GM21381 (cell line): Measurements from ENCODE around the gene CDNF.
"Not testable (repeated sequence)": the region's sequence is repeated elsewhere in the genome, so short reads cannot be mapped to it uniquely, and the experiment has no call there.

Experiments used
- ATAC-seq: cut with Tn5 transposase; IDR thresholded peaks from one replicate; pipeline ENCODE4 v1.9.1; 2021; ENCODE audit warnings: mild to moderate bottlenecking, moderate library complexity; ENCODE audit not compliant: unreplicated experiment

The CDNF gene

DNA sequence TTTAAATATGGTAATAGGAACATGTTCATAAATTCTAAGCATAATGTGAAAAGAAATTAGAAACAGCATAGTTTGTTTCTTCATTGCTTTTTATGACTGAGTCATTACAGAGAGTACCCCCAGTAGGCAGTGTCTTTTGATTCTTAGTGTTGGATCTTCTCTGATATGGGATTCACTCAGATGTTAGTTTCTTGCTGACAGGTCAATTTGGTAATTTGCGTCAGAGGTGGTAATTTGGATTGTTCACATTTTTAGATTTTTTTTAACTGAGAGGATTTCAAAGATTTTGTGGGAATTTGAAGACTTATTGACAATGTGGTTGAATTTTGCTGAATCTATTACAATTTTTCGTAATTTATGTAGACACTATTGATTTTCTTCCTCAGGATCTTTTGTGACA lies 2.3 kb upstream of the CDNF start:
- ATAC-seq, result no peak

DNA sequence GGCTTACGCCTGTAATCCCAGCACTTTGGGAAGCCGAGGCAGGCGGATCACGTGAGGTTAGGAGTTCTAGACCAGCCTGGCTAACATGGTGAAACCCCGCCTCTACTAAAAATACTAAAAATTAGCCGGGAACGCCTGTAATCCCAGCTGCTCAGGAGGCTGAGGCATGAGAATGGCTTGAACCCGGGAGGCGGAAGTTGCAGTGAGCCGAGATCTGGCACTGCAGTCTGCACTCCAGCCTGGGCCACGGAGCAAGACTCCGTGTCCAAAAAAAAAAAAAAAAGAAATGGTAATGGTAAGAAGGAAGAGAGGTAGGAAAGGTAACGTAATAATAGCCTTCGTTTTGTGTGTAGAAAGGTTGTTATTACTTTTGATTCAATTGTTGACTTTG lies 1.5 kb upstream of the CDNF start:
- ATAC-seq, result no peak

DNA sequence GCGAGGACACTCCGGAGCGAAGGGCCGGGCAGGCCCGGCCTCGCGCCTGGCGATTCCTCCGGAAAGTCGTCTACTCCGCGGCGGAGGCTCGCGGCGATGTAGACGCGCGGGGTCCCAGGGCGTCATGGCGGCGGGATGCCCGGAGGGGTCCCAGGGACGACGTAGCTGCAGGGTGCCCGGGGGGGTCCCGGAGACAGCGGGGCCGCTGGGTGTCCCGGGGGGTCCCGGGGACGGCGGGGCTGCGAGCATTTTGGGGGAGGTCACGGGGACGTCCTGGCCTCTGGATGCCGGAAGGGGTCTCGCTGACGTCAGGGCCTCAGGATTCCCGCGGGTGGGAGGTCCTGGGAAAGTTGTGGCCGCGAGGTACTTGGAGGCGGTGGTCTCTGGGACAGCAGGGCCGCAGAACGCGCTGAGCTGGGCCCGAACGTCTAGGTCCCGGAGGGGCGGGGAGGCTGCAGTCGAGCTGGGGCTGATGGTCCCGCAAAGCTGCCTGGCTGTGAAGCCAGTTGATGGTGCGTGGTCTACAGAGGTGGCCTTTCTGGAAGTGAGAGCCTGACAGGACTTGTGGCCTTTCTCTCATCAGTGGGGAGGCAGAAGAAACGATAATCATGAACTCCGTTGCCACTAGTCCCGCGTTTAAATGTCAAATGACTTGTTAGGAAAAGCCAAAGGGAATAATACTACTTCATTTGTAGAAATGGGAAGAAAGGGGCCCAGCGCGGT lies 906 bp upstream of the CDNF start:
- ATAC-seq, result peak; percentile 3

DNA sequence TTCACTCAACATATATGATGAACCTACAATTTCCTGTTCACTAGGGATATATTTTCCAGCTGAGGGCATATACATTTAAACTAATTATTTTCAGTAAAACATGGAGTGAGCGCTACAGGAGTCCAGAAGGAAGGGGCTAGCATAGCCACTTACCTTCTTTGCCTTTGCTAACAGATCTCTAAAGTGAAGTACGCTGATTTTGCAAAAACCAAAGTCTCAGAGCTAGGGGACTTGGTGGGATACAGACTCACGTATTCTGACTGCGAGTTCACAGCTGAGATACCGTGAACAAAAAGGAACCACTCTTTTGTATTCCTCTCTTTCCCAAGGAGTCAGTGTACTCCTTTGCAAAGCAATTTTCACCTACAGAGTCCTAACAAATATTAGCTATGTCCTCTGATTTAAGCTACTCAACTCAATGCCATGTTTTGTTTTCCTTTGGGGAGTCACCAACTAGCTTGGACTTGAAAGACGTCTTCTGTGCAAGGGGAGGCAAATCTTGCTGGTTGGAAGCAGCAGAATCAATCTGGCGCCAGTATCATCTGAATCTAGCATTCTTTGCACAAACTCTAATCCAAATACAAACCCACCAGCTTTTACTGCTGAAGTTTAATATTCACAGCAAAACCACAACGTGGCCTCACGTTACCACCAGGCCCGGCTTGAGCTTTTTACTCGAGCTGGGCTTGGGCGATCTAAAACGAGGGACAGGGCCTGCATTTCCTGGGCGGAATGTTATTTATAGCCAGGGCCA lies 657 bp downstream of the CDNF start:
- no peak for ATAC-seq

DNA sequence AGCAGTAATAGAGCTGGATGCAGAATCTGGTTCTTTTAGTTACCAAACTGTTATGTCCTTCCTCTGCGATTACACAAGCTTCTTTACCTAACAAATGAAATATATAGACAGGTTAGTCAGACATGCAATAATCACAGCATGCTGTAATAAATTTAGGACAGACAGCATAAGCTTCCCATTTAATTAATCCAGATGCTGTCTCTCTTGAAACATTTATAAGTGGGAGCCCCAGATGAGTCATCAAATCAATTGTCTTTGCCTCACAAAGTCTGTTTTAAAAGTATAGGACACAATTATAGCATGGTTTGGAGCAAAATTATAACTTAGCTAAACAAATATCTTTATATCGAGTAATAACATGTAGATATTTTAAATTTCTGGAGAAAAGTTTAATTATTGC lies 1.6 kb downstream of the CDNF start:
- ATAC-seq, result no peak

DNA sequence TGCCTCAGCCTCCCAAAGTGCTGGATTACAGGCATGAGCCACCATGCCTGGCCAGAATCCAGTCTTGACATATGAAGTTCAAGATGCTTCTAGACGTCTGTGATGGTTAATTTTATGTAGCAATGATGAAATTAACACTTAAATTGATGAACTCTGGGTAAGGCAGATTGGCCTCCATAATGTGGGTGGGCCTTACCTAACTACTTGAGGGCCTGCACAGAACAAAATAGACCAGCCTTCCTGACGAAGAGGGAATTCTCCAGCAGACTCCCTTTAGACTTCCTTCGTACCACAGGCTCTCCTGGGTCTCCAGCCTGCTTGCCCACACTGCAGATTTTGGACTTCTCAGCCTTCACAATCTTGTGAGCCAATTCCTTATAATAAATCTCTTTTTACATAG lies 4.7 kb downstream of the CDNF start:
- ATAC-seq, result no peak

DNA sequence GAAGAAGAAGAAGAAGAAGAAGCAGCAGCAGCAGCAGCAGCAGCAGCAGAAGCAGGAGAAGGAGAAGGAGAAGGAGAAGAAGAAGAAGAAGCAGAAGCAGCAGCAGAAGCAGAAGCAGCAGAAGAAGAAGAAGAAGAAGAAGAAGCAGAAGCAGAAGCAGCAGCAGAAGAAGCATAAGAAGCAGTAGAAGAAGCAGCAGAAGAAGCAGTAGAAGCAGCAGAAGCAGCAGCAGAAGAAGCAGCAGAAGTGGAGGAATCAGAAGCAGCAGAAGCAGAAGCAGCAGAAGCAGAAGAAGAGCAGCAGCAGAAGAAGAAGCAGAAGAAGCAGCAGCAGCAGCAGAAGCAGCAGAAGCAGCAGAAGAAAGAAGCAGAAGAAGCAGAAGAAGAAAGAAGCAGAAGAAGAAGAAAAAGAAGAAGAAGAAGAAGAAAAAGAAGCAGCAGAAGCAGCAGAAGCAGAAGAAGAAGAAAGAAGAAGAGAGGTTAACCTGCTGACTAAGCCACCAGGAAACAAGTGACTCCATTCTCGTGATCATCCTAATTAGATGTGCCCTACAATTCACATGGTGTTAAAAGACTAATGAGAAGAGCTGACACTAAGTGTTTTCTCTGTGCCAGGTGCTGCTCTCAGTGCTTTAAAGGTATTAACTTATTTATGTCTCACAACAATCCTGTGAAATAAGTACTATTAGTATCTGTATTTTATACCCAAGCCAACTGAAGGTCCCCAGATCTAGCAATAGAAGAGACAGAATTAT lies 11.6 kb downstream of the CDNF start:
- ATAC-seq, result no peak

DNA sequence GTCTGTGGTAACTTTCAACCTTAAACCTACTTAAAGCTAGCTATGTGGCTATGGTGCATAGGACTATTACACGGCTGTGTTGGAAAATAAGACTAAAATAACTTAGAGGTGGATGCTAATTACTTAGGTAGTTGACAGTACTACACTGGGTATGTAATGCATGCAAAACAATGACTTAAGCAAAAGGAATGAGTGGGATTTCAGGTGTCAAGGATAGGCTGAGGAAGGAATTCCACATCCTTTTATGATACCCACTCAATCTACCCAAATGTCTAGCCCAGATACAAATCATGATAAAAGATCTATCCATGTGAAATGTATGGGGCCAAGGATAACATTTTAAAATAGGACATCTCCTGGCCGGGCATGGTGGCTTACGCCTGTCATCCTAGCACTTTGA lies 13.9 kb downstream of the CDNF start:
- ATAC-seq, result no peak

DNA sequence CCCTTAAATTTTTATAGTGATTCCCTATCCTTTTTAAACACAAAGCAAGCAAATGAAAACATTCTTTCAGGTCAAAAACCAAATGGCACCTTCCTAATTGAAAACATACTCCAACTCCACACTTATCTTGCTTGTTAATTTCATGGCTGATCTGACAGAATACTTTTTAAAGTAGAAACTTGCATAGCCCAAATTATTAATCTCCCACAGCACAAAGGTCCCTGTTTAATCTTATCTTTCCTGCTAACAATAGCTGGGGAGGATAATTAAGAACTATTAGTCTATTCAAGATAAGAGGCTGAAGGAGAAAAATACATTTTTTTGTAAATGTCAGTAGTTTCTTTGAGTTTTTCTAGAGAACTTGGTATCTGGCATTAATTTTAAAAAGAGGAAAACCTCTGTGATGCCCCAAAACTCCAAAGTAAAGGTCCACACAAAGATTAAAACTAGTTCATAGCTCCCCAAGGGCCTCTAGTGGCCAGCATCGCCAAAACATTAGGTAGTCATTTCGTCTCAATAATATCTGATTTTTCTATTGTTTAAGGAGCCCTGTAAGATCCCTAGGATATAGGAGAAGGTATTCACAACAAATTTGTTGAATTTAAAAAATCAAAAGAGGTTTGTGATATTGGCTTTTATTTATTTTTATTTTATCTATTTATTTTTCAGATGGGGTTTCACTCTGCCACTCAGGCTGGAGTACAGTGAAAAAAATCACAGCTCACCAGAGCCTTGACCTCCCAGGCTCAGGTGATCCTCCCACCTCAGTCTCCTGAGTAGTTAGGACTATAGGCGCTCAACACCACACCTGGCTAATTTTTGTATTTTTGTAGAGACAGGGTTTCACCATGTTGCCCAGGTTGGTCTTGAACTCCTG lies 14.7 kb downstream of the CDNF start:
- no peak for ATAC-seq

DNA sequence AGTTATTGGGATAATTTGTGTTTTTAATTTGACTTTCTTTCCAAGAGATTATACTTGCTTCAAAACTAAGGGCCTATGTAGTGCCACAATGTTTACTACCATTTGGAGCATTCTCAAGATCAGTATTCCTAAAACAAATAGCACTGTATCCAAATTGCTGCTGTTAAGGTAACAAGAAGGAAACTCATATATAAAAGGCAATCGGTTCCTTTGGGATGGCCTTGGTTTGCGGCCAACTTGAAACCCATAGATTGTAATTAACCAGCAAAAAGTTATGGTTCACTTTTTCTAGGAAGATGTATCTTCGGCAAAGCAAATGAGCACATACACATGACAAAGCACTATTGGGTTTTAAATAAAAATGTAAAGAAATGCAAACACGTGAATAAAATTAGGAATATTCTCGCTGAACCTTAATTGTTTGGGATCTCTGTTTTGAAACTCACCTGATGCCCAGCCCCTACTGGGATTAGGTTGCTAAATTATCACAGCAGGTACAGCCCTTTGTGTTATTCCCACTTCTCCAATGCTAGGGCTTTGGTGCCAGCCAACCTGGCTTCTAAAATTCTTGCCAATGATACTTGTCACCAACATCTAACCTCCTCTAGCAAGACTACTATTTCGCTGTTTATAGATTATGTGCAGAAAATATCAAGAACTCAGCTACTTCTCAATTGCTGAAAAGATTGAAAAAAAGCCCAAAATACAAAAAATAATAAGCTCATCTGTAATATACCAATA lies 16.0 kb downstream of the CDNF start:
- no peak for ATAC-seq

DNA sequence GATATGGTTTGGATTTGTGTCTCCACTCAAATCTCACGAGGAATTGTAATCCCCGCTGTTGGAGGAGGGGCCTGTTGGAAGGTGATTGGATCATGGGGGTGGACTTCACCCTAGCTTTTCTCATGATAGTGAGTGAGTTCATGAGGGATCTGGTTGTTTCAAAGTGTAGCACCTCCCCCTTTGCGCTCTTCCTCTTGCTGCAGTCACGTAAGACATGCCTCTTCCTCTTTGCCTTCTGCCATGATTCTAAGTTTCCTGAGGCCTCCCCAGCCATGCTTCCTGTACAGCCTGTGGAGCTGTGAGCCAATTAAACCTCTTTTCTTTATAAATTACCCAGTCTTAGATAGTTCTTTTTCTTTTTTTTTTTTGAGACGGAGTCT lies 17.1 kb downstream of the CDNF start:
- ATAC-seq, result no peak

DNA sequence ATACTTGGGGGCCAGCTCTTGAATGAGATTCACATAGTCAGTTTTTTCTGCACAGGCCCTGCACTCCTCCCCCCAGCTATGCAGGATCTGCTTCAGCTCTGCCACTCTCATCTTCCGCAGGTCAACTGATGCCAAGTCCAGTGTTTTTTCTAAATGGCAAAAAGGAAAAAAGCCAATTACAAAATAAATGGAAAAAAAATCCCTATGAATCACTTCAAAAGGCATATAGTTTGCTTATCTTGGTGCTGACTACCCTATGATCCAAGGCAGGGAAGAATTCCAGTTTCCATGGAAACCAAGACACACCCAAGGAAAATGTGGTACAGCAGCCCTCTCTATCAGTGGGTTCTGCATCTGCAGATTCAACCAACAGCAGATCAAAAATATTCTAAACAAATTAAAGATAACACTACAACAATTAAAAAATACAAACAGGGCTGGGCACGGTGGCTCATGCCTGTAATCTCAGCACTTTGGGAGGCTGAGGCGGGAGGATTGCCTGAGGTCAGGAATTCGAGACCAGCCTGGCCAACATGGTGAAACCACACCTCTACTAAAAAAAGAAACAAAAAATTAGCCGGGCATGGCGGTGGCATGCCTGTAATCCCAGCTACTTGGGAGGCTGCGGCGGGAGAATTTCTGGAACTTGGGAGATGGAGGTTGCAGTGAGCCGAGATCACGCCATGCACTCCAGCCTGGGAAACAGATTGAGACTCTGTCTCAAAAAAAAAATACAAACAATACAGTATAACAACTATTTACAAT lies 17.6 kb downstream of the CDNF start:
- no peak for ATAC-seq

DNA sequence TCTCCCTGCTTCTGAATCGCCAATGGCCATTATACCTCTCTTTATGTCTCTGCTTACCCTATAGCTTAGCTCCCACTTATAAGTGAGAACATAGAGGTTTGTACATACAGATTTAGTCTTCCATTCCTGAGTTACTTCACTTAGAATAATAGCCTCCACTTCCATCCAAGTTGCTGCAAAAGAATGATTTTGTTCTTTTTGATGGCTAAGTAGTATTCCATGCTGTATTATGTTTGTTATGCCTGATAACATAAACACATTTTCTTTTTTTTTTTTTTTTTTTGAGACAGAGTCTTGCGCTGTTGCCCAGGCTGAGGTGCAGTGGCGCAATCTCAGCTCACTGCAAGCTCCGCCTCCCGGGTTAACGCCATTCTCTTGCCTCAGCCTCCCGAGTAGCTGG lies 21.1 kb downstream of the CDNF start:
- ATAC-seq, result not testable (repeated sequence)

DNA sequence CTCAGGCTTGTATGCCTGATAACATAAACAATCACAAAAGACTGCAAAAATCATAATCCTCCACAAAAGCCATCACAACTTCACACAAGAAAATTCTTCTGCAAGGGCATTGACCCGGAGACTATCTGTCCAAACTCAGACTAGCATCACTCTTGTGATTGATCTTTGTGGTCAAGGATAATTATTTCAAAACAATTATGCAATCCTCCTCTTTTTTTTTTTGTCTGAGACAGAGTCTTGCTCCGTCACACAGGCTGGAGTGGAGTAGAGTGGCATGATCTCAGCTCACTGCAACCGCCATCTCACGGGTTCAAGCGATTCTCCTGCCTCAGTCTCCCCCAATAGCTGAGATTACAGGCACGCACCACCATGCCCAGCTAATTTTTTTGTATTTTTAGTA lies 22.2 kb downstream of the CDNF start:
- ATAC-seq, result no peak

DNA sequence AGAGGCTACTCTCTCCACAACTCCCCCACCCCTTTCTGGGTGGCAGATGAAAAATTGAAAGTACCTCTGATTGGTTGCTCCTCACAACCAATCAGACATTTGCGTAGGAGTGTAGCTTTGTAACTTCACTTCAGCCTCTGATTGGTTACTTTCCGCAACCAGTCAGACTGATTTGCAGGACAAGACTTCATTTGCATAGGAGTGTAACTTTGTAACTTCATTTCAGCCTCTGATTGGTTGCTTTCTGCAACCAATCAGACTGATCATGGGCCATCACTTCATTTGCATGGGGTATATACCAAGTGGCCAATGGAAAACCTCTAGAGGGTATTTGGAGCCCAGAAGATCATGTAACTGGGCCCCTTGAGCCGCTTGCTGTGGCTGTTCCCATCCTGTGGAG lies 25.6 kb downstream of the CDNF start:
- ATAC-seq, result no peak

DNA sequence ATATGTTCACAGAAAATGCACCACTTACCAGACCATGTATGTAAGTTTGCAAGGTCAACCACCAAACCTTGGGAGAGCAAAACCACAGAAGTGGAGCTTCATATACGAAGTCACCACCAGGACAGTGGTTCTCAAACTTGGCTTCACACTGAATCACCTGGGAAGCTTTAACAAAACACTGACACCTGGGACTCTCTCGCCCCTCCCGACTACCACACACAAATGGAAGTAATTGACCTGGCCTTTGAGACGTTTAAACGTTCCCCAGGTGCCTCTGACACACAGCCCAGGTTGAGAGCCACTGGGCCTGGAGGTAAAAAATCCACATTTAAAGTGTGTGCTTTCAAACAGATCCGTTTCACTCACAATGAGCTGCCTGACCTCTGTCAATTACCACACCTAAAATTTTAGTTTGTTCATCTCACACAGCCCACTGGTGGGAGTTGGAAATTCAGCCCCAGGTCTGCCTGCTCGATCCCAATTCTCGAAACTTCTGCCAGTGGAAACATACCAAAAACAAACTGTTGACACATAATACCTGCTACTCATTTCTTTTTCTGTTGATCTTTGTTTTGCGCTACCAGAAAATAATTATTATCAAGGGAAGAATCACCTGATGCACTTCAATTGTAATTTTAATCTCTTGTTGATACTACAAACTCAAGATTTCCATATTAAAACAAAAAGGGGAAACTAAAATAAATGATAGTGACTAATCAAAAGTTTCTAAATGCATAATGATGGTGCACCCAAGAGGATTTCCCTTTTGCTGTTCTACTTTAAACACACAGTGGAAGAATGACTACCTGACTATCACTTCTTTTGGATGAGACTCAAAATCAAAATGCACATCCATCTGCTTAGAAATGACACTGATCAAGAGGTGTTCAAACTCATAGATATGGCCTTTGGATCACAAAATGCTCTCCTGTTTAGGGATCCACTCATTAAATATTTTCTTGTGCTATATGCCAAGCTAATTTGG lies 26.6 kb downstream of the CDNF start:
- no peak for ATAC-seq

DNA sequence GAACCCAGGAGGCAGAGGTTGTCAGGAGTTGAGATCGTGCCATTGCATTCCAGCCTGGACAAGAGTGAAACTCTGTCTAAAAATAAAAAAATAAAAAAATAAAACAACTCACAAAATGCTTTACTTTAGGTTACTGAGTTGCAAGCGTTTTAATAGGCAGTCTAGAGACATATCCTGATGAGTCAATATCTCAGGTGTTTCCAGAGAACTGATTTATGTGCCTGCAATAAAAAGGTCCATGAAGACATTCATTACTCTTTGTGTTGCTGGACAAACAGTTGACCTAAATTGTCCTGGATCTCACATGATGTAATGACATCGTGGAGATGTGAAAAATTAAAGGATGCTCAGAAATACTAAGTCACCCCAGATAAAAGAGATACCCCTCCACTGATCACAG lies 31.5 kb downstream of the CDNF start:
- ATAC-seq, result no peak

DNA sequence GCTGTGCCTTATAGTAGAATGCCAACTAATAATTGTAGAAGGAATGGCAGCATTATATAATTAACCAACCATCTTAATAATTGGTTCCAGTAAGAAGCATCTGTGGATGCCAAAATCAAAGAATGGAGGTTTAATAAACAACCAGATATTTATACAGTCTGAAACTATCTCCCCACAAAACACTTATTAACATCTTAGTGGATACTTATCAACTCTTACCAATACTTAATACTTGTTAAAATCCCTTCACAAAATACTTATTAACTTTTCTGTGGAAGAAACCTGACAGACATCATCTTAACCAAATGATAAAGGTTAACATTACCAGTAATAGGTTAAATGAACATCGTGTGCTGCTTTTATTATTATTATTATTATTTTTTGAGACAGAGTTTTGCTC lies 34.0 kb downstream of the CDNF start:
- ATAC-seq, result no peak
